GM18951 (cell line): Measurements from ENCODE around the gene AATF.

ENCODE experiments used
- POLR2A ChIP-seq: IDR thresholded peaks from 4 replicates; pipeline ENCODE4 v1.6.1; 2011; ENCODE audit warnings: mild to moderate bottlenecking; ENCODE audit not compliant: insufficient read length, insufficient read depth; ENCODE audit errors: extremely low read depth
- in situ Hi-C: fragments of 300-500 bp; cut with MboI; formaldehyde crosslinking; loops from one replicate; pipeline ENCODE4 v1.12.0; 2022; ENCODE audit warnings: low sequenced_read_pairs, mixed read lengths, inconsistent platforms; ENCODE audit not compliant: unreplicated experiment

Gene AATF

GRCh38 chr17:37045351-37045922 is 96.7 kb downstream of the AATF start:
- in situ Hi-C loops: no loop called here
- TF ChIP-seq POLR2A: no peak

DNA sequence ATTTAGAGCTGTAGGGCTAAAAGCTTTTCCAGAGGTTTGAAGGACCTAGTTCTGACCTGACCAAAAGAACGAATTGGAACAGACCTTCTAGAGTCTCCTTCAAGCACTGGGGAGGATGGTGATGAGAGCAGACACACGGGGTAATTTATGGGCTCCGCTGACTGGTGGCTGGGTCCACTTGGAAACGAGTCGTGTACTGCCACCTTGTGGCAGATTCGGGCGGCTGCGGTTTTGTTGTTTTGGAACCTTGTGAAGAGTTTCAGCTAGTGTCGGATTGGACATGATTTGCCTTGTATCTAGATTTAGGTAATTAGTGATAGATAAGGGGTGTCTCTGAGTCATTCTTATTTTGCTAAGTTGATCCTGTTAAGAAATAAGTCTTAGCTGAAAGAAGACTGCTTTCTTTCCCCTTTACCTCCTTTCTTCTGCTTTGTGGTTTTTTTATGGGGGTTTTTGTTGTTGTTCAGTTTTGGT is 98.9 kb downstream of the AATF start:
- TF ChIP-seq POLR2A: no peak

GRCh38 chr17:37048811-37049210 is 100.1 kb downstream of the AATF start:
- TF ChIP-seq POLR2A: no peak
- in situ Hi-C loops: no loop called here

More for the DNA sequence above, 98.9 kb downstream of the AATF start:
- in situ Hi-C loops: no loop called here

DNA sequence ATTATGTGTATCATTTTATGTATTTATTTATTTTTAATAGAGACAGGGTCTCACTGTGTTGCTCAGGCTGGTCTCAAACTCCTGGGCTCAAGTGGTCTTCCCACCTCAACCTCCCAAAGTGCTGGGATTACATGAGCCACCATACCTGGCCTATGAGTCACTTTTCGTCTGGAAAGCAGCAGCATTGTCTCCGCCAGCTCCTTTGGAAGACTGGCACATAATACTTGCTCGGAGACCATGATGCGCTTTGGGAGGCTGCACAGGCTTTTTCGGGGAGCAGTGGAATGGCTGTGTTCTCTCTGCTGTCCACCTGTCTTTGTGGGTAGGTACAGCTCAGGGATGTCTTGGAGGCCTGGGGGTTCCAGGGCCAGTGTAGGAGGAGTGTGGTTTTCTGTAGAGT is 102.2 kb downstream of the AATF start:
- in situ Hi-C loops: loop anchor here (25.0 kb wide), 1 partner anchor 414 kb away; no protein-coding TSS in a partner anchor
- no peak for TF ChIP-seq POLR2A

- in situ Hi-C loops: loop anchor here (25.0 kb wide), 1 partner anchor 414 kb away; no protein-coding TSS in a partner anchor
- no peak for TF ChIP-seq POLR2A
Observed at GRCh38 chr17:37051381-37051780, 102.6 kb downstream of the AATF start.

- TF ChIP-seq POLR2A: no peak
- in situ Hi-C loops: loop anchor here (25.0 kb wide), 1 partner anchor 415 kb away; no protein-coding TSS in a partner anchor
Observed at GRCh38 chr17:37051833-37052232, 103.1 kb downstream of the AATF start.

GRCh38 chr17:37052450-37052849 is 103.7 kb downstream of the AATF start:
- in situ Hi-C loops: loop anchor here (25.0 kb wide), 1 partner anchor 415 kb away; no protein-coding TSS in a partner anchor
- no peak for TF ChIP-seq POLR2A

DNA sequence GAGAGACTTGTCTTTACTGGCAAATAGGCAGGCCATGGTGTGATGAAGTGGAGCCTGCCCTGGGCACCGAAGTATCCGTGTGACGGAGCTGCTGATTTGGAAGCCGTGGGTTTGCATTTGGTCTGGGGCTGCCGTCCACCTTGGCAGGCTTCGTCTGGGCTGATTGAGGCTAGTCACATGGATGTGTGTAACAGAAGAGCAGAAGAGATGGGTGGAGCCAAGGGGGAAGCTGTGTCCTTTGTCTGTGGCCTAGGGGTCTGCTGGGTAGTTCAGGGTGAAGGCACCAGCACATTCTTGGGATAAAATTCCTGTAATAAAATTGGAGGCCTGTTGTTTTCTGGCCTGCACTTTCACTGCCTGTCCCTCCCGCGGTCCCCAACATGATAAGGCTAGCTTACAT is 106.1 kb downstream of the AATF start:
- in situ Hi-C loops: loop anchor here (25.0 kb wide), 1 partner anchor 418 kb away; no protein-coding TSS in a partner anchor
- TF ChIP-seq POLR2A: no peak

DNA sequence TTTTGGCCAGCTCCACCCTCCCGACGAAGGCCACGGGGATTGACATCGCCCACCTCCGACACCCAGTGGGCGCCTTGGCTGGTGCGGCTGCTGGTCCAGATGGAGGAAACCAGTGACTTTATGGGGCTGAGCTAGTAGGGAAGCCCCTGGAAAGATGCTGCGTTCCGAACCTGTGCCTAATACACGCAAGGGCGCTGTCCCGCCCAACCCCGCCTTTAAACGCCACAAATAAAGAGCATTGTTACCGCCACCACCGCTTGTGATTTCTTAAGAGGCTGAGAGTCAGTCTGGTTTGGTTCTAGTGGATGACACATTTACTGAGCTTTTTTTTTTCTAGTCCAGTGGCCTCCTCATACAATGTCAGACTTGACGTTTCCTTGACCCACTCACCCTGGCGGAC is 107.9 kb downstream of the AATF start:
- in situ Hi-C loops: loop anchor here (25.0 kb wide), 1 partner anchor 419 kb away; no protein-coding TSS in a partner anchor
- TF ChIP-seq POLR2A: no peak

DNA sequence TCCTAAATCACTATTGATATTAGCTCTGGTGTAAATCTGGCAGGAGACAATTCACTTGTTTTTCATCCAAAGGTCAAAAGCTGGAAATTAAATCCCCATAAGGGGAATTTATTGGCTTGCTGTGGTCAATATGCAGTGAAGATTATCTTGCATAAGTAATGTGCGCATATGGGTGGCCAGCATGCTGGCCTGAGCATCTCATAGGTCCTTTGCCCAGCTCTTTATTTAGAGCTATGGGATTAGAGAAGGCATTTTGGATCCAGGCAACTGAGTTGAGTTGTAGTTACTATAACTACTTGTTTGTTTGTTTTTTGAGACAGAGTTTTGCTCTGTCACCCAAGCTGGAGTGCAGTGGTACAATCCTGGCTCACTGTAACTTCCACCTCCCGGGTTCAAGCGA is 110.7 kb downstream of the AATF start:
- no peak for TF ChIP-seq POLR2A
- in situ Hi-C loops: loop anchor here (25.0 kb wide), 1 partner anchor 422 kb away; no protein-coding TSS in a partner anchor

GRCh38 chr17:37060094-37060493 is 111.3 kb downstream of the AATF start:
- in situ Hi-C loops: loop anchor here (25.0 kb wide), 1 partner anchor 423 kb away; no protein-coding TSS in a partner anchor
- no peak for TF ChIP-seq POLR2A

DNA sequence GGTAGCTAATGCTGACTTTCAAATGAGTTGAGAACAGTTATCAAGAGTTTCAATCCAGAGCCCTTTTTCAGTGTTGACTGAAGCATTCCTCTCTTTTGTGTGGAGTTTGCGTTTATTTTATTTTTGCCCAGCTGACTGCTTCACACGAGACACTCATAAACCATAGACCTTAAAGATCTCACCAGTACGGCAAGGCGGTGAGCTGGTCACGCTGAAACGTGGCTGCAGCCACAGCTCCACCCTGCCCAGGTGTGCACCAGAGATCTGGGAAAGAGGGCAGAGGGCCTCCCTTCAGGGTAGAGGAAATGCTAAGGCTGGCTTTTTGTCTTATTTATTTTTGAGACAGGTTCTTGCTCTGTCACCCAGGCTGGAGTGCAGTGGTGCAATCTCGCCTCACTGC is 112.2 kb downstream of the AATF start:
- TF ChIP-seq POLR2A: no peak
- in situ Hi-C loops: loop anchor here (25.0 kb wide), 1 partner anchor 424 kb away; no protein-coding TSS in a partner anchor

DNA sequence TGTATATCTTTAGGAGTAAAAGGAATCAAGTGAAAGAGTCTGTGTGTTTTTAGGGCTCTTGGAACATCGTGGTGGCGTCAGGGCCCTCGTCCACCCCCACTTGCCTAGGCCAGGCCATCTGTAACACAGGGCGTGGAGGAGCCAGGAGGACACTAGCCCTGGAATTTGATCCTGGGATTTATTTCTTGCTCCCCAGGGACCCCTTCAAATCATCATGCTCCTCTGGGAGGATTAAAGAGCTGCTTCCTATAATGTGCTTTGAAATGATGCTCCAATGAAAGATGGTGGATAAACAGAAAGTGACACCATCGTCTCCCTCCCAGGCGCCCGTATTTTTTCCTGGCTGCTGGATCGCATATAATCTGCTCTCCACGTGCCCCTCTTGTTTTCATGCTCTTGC is 113.3 kb downstream of the AATF start:
- in situ Hi-C loops: loop anchor here (25.0 kb wide), 1 partner anchor 425 kb away; no protein-coding TSS in a partner anchor
- TF ChIP-seq POLR2A: no peak

GRCh38 chr17:37064206-37064605 is 115.5 kb downstream of the AATF start:
- no peak for TF ChIP-seq POLR2A
- in situ Hi-C loops: loop anchor here (25.0 kb wide), 1 partner anchor 427 kb away; no protein-coding TSS in a partner anchor
